ENCODE results near the gene PCARE. TPM values are rescaled to one million over a fixed set of nuclear protein-coding genes. Genes with fewer than 3 reads are reported as not detected.

The PCARE gene
- total RNA-seq, 1 donor from 2014 or later, result not detected

GRCh38 chr2:29040552-29040951 is 33.8 kb downstream of the PCARE start:
- no peaks in the 10 kb centered on the region for H3K27me3 ChIP-seq (ENCODE audit: control insufficient read depth, insufficient read depth, low read length)
- no peak for DNase-seq (ENCODE audit: low read depth)
- no peak overlapping the region for H3K4me3 ChIP-seq (ENCODE audit: low read depth, low read length)
- TF ChIP-seq, protein P1, sequence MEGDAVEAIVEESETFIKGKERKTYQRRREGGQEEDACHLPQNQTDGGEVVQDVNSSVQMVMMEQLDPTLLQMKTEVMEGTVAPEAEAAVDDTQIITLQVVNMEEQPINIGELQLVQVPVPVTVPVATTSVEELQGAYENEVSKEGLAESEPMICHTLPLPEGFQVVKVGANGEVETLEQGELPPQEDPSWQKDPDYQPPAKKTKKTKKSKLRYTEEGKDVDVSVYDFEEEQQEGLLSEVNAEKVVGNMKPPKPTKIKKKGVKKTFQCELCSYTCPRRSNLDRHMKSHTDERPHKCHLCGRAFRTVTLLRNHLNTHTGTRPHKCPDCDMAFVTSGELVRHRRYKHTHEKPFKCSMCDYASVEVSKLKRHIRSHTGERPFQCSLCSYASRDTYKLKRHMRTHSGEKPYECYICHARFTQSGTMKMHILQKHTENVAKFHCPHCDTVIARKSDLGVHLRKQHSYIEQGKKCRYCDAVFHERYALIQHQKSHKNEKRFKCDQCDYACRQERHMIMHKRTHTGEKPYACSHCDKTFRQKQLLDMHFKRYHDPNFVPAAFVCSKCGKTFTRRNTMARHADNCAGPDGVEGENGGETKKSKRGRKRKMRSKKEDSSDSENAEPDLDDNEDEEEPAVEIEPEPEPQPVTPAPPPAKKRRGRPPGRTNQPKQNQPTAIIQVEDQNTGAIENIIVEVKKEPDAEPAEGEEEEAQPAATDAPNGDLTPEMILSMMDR (IDR thresholded peaks at IDR 0.05; ENCODE audit: insufficient read depth, low read length, poor library complexity, severe bottlenecking), result no peak
- no peaks in the 10 kb centered on the region for H3K36me3 ChIP-seq (ENCODE audit: control insufficient read depth, insufficient read depth, low read length)

DNA sequence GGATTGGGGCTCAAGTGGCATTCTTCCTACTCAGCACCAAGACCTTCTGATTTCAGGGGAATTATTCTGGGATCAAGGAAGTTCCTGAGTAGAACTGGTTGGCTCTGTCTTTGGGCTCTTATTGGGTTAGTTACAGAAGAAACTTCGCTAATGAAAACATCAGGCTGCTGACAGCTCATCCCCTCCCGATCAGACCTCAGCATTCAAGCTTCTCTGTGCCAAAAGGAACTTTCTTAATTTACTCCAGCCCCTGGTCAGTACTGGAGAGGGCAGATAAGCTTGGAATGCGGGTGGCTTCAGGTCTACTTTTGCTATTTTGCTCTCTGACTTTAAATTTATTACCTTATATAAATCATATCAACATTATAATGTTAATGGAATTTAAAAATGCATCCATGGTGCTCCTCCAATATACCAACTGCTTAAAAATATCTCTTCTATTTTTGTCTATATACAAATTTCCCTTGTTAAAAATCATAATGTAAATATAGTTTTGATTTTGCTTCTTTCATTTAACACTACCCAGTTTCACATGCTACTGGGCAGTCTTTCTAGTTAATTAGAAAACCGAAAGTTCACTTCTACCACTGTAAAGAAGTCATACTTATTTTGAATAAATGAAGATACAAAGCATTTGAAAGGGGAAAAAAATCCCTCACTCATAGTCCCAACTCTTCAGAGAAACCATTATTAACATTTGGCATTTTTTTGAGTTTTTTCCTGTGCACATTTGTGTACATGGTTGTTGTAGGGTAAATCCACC is 34.4 kb downstream of the PCARE start:
- Histone ChIP-seq H3K4me3 (ENCODE audit: low read depth, low read length) (no peak overlapping the region), H3K36me3 (ENCODE audit: control insufficient read depth, insufficient read depth, low read length) (no peaks in the 10 kb centered on the region), H3K27me3 (ENCODE audit: control insufficient read depth, insufficient read depth, low read length) (no peaks in the 10 kb centered on the region)
- TF ChIP-seq, protein P1 (IDR thresholded peaks at IDR 0.05; ENCODE audit: insufficient read depth, low read length, poor library complexity, severe bottlenecking), result no peak
- DNase-seq (ENCODE audit: low read depth), result no peak

GRCh38 chr2:29035016-29035745 is 39.1 kb downstream of the PCARE start:
- Histone ChIP-seq H3K4me3 (ENCODE audit: low read depth, low read length) (no peak overlapping the region), H3K27me3 (ENCODE audit: control insufficient read depth, insufficient read depth, low read length) (no peaks in the 10 kb centered on the region), H3K36me3 (ENCODE audit: control insufficient read depth, insufficient read depth, low read length) (no peaks in the 10 kb centered on the region)
- DNase-seq (ENCODE audit: low read depth), result no peak
- TF ChIP-seq, protein P1 (IDR thresholded peaks at IDR 0.05; ENCODE audit: insufficient read depth, low read length, poor library complexity, severe bottlenecking), result no peak

DNA sequence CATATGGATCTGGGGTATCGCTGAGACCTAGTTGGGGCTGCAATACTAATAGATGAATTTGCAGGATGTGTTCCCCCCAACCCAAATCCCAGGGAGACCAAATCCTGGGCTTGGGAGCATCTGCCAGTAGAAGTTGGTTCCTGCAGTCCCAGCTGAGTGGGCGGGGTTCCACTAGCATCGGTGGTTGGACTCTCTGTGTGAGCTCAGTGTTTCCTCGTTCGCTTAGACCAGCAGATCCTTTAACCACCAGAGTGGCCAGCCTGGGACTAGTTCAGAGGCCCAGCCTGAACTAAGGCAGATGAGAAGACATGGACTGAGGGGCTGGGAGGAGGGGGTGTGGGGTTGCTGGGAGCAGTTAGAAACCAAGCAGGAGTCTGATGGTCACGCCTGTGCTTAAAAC is 40.7 kb downstream of the PCARE start:
- TF ChIP-seq, protein P1 (IDR thresholded peaks at IDR 0.05; ENCODE audit: insufficient read depth, low read length, poor library complexity, severe bottlenecking), result no peak
- H3K36me3 ChIP-seq (ENCODE audit: control insufficient read depth, insufficient read depth, low read length), result no peaks in the 10 kb centered on the region
- no peak overlapping the region for H3K4me3 ChIP-seq (ENCODE audit: low read depth, low read length)
- DNase-seq (ENCODE audit: low read depth), result no peak
- H3K27me3 ChIP-seq (ENCODE audit: control insufficient read depth, insufficient read depth, low read length), result no peaks in the 10 kb centered on the region

DNA sequence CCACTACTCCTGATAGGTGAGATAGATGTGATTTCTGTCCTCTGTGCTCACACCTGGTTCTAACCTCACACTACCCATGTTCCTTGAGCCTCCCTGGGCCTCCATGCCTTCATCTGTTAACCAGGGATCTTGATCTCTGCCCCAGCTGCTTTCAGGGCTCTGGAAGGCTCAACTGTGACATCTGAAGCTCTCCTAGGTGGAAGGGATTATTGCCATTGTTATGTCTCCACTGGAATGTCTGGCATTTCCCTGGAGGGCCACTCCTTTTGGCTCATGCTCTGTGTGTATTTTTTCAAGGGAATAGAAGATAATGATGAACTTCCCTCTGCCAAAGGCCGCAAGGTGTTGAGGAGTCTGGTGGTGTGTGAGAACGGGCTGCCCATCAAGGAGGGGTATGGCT is 41.2 kb downstream of the PCARE start:
- Histone ChIP-seq H3K4me3 (ENCODE audit: low read depth, low read length) (no peak overlapping the region), H3K27me3 (ENCODE audit: control insufficient read depth, insufficient read depth, low read length) (no peaks in the 10 kb centered on the region), H3K36me3 (ENCODE audit: control insufficient read depth, insufficient read depth, low read length) (no peaks in the 10 kb centered on the region)
- no peak for DNase-seq (ENCODE audit: low read depth)
- TF ChIP-seq, protein P1 (IDR thresholded peaks at IDR 0.05; ENCODE audit: insufficient read depth, low read length, poor library complexity, severe bottlenecking), result no peak

Measured in kidney epithelial cell (primary cell).